Activated T-cell treated with anti-CD3 and anti-CD28 coated beads, Interleukin-2, amount 50 U/mL, for 1 hour (primary cell): ENCODE results near the gene RAB40A.
"Not testable (repeated sequence)": the region's sequence is repeated elsewhere in the genome, so short reads cannot be mapped to it uniquely, and the experiment has no call there.

Experiments
- DNase-seq: peaks from one replicate; pipeline ENCODE4 v3.0.0-alpha.2; 2020

The RAB40A gene

GRCh38 chrX:103520386-103520785 lies 1.1 kb upstream of the RAB40A start:
- DNase-seq, result no peak

- no peak for DNase-seq
Measured at GRCh38 chrX:103518571-103518970, 718 bp downstream of the RAB40A start.

GRCh38 chrX:103517246-103517645 lies 2.0 kb downstream of the RAB40A start:
- no peak for DNase-seq

- no peak for DNase-seq
Measured at GRCh38 chrX:103513476-103514108, 5.7 kb downstream of the RAB40A start.

- DNase-seq, result no peak
Measured at GRCh38 chrX:103513067-103513466, 6.2 kb downstream of the RAB40A start.

- DNase-seq, result no peak
Measured at GRCh38 chrX:103510031-103510430, 9.3 kb downstream of the RAB40A start.

GRCh38 chrX:103503853-103504207 lies 15.5 kb downstream of the RAB40A start:
- no peak for DNase-seq

- DNase-seq, result no peak
Measured at GRCh38 chrX:103503163-103503852, 16.0 kb downstream of the RAB40A start.

- no peak for DNase-seq
Measured at GRCh38 chrX:103498786-103499185, 20.5 kb downstream of the RAB40A start.

- DNase-seq, result no peak
Measured at GRCh38 chrX:103495786-103496185, 23.5 kb downstream of the RAB40A start.

- not testable (repeated sequence) for DNase-seq
Measured at GRCh38 chrX:103493578-103493977, 25.7 kb downstream of the RAB40A start.

- not testable (repeated sequence) for DNase-seq
Measured at GRCh38 chrX:103489733-103490132, 29.6 kb downstream of the RAB40A start.

GRCh38 chrX:103488794-103489193 lies 30.5 kb downstream of the RAB40A start:
- DNase-seq, result no peak

GRCh38 chrX:103488332-103488731 lies 31.0 kb downstream of the RAB40A start:
- no peak for DNase-seq

GRCh38 chrX:103483720-103484119 lies 35.6 kb downstream of the RAB40A start:
- no peak for DNase-seq

GRCh38 chrX:103480526-103480925 lies 38.8 kb downstream of the RAB40A start:
- DNase-seq, result no peak

- no peak for DNase-seq
Measured at GRCh38 chrX:103477496-103477895, 41.8 kb downstream of the RAB40A start.

- no peak for DNase-seq
Measured at GRCh38 chrX:103475381-103475780, 43.9 kb downstream of the RAB40A start.

- not testable (repeated sequence) for DNase-seq
Measured at GRCh38 chrX:103469977-103470376, 49.3 kb downstream of the RAB40A start.

- no peak for DNase-seq
Measured at GRCh38 chrX:103467887-103468286, 51.4 kb downstream of the RAB40A start.

- no peak for DNase-seq
Measured at GRCh38 chrX:103467156-103467555, 52.1 kb downstream of the RAB40A start.

- DNase-seq, result peak; percentile 73
Measured at GRCh38 chrX:103464774-103465117, 54.5 kb downstream of the RAB40A start.

GRCh38 chrX:103464072-103464773 lies 55.1 kb downstream of the RAB40A start:
- DNase-seq, result no peak

GRCh38 chrX:103461156-103461555 lies 58.1 kb downstream of the RAB40A start:
- no peak for DNase-seq
